Aorta (tissue), 5 donors: ENCODE results near the gene TMC7. TPM values are rescaled to one million over a fixed set of nuclear protein-coding genes. Genes with fewer than 3 reads are reported as not detected.

Experiments used
- ATAC-seq: fragments of 200-7000 bp; cut with Tn5 transposase; one replicate; pipeline ENCODE4 v1.9.1; 2022; ENCODE audit warnings: moderate library complexity; ENCODE audit not compliant: low FRiP score
- DNase-seq, 2 donors: peaks; one replicate each; pipeline ENCODE4 v3.0.0-alpha.2; 2020
- H3K27ac ChIP-seq, 2 donors: one replicate each; pipeline ENCODE4 v1.5.1; 2013; ENCODE audit warnings: low read length in 2 of 2, mild to moderate bottlenecking in 2 of 2, moderate library complexity in 2 of 2, control low read depth in 1 of 2, inconsistent platforms in 1 of 2, low read depth in 1 of 2
- H3K27me3 ChIP-seq, 2 donors: one replicate each; pipeline ENCODE4 v1.6.1; 2013; ENCODE audit warnings: control low read depth in 1 of 2, low read length in 1 of 2, mild to moderate bottlenecking in 1 of 2, moderate library complexity in 1 of 2; ENCODE audit not compliant: insufficient read depth in 2 of 2, control insufficient read depth in 1 of 2
- H3K36me3 ChIP-seq, 2 donors: one replicate each; pipeline ENCODE4 v1.6.1; 2013; ENCODE audit warnings: control low read depth in 1 of 2, low read length in 1 of 2, mild to moderate bottlenecking in 1 of 2; ENCODE audit not compliant: insufficient read depth in 2 of 2, control insufficient read depth in 1 of 2
- H3K4me1 ChIP-seq, 2 donors: one replicate each; pipeline ENCODE4 v1.6.1; 2013; ENCODE audit warnings: low read length in 2 of 2, control low read depth in 1 of 2, mild to moderate bottlenecking in 1 of 2, moderate library complexity in 1 of 2; ENCODE audit not compliant: insufficient read depth in 2 of 2, control insufficient read depth in 1 of 2
- H3K4me3 ChIP-seq, 2 donors: one replicate each; pipeline ENCODE4 v1.5.1; 2013; ENCODE audit warnings: low read length in 2 of 2, control low read depth in 1 of 2, mild to moderate bottlenecking in 1 of 2
- H3K9me3 ChIP-seq: one replicate; pipeline ENCODE4 v1.6.1; 2013; ENCODE audit warnings: mild to moderate bottlenecking, low read length; ENCODE audit not compliant: control insufficient read depth
- WGBS, 2 donors: extraction: QIAGEN DNeasy Blood & Tissue Kit; methylation state at CpG; one replicate each; pipeline ENCODE4 v1.1.7; 2013; 5-methylcytosine and 5-hydroxymethylcytosine counted together
- intact Hi-C, 2 donors: fragments of 100-400 bp; cut with DNase I; formaldehyde crosslinking; loops; one replicate each; pipeline versions ENCODE4 v1.14.2 to v1.15.0; 2022
- polyA plus RNA-seq, 2 donors: library from polyadenylated mRNA; stranded (reverse); fragments of 200-250 nt; gene quantifications; one replicate each; pipeline ENCODE4 v1.2.3, GENCODE V29; 2013
- total RNA-seq, 2 donors: library from RNA; stranded (reverse); fragmentation: NEBNext Ultra II Directional; extraction: Animal tissue kit (Norgen Biotek cat#: 25700); gene quantifications; one replicate each; pipeline ENCODE4 v1.2.1, GENCODE V29; 2021
- donor health status: healthy with polysubstance abuse.
- donor health status: Bipolar disorder and iron deficiency.
- donor health status: DM: no; HTN: no; CAD: no.
- donor health status: DM: no; HTN: no; CAD: no.
- donor health status: DM: yes; HTN: yes; CAD: no.

The TMC7 gene
- total and polyA plus RNA-seq, 4 donors = 0.25 to 4.2 (median 0.97) TPM

- Histone ChIP-seq H3K9me3 (no peaks in the 10 kb centered on the region), H3K4me3 (no peak overlapping the region), H3K27ac (no peak overlapping the region), H3K27me3 (no peaks in the 10 kb centered on the region), H3K36me3 (no peaks in the 10 kb centered on the region), H3K4me1 (no peaks in the 10 kb centered on the region)
- WGBS, 2 donors = 84 to 87% methylated on average over 6 of the region's 6 CpGs
- no peak for DNase-seq
- intact Hi-C loops = no loop called here
- ATAC-seq = no peak
Observed at GRCh38 chr16:19029980-19030379, 46.2 kb downstream of the TMC7 start.

GRCh38 chr16:19031738-19032137 lies 48.0 kb downstream of the TMC7 start:
- Histone ChIP-seq H3K27me3 (no peaks in the 10 kb centered on the region), H3K36me3 (no peaks in the 10 kb centered on the region), H3K27ac (no peak overlapping the region), H3K9me3 (no peaks in the 10 kb centered on the region), H3K4me3 (no peak overlapping the region), H3K4me1 (no peaks in the 10 kb centered on the region)
- WGBS, 2 donors = 72% methylated on average over 4 of the region's 4 CpGs
- intact Hi-C loops = no loop called here
- no peak for ATAC-seq
- no peak for DNase-seq

GRCh38 chr16:19033761-19034160 lies 50.0 kb downstream of the TMC7 start:
- H3K9me3 ChIP-seq = no peaks in the 10 kb centered on the region
- intact Hi-C loops = no loop called here
- H3K27ac ChIP-seq = no peak overlapping the region
- H3K4me1 ChIP-seq = no peaks in the 10 kb centered on the region
- ATAC-seq = no peak
- 91 to 92% methylated on average over 1 of the region's 1 CpG for WGBS, 2 donors
- DNase-seq = no peak
- H3K27me3 ChIP-seq = no peaks in the 10 kb centered on the region
- no peaks in the 10 kb centered on the region for H3K36me3 ChIP-seq
- no peak overlapping the region for H3K4me3 ChIP-seq

- DNase-seq = no peak
- intact Hi-C loops = no loop called here
- Histone ChIP-seq H3K27ac (no peak overlapping the region), H3K9me3 (no peaks in the 10 kb centered on the region), H3K36me3 (no peaks in the 10 kb centered on the region), H3K4me1 (no peaks in the 10 kb centered on the region), H3K27me3 (no peaks in the 10 kb centered on the region), H3K4me3 (no peak overlapping the region)
- WGBS, 2 donors = 91 to 94% methylated on average over 2 of the region's 2 CpGs
- ATAC-seq = no peak
Observed at GRCh38 chr16:19040400-19040799, 56.7 kb downstream of the TMC7 start.

GRCh38 chr16:19044769-19045168 lies 61.0 kb downstream of the TMC7 start:
- no peak overlapping the region for H3K4me3 ChIP-seq
- WGBS, 2 donors = 85 to 90% methylated on average over 11 of the region's 11 CpGs
- no peaks in the 10 kb centered on the region for H3K27me3 ChIP-seq
- DNase-seq (no peak), ATAC-seq (no peak)
- H3K4me1 ChIP-seq = no peaks in the 10 kb centered on the region
- intact Hi-C loops = no loop called here
- no peaks in the 10 kb centered on the region for H3K36me3 ChIP-seq
- no peaks in the 10 kb centered on the region for H3K9me3 ChIP-seq
- H3K27ac ChIP-seq = no peak overlapping the region

GRCh38 chr16:19046062-19046461 lies 62.3 kb downstream of the TMC7 start:
- Histone ChIP-seq H3K4me3 (no peak overlapping the region), H3K27ac (no peak overlapping the region), H3K4me1 (no peaks in the 10 kb centered on the region), H3K36me3 (no peaks in the 10 kb centered on the region), H3K27me3 (no peaks in the 10 kb centered on the region), H3K9me3 (no peaks in the 10 kb centered on the region)
- no peak for DNase-seq
- WGBS, 2 donors = 83 to 92% methylated on average over 2 of the region's 2 CpGs
- no peak for ATAC-seq
- intact Hi-C loops = no loop called here

GRCh38 chr16:19062706-19063105 lies 79.0 kb downstream of the TMC7 start:
- WGBS, 2 donors = 57 to 63% methylated on average over 4 of the region's 4 CpGs
- ATAC-seq = no peak
- intact Hi-C loops = no loop called here
- no peak overlapping the region for H3K4me3 ChIP-seq
- no peaks in the 10 kb centered on the region for H3K27me3 ChIP-seq
- no peaks in the 10 kb centered on the region for H3K36me3 ChIP-seq
- no peak overlapping the region for H3K27ac ChIP-seq
- H3K9me3 ChIP-seq = no peaks in the 10 kb centered on the region
- no peak for DNase-seq
- no peaks in the 10 kb centered on the region for H3K4me1 ChIP-seq

- no peak for DNase-seq
- no peaks in the 10 kb centered on the region for H3K27me3 ChIP-seq
- no peak overlapping the region for H3K27ac ChIP-seq
- no peak overlapping the region for H3K4me3 ChIP-seq
- no peaks in the 10 kb centered on the region for H3K4me1 ChIP-seq
- intact Hi-C loops = loop anchor here in 1 of 2 donors (5.0 kb wide), 2 partner anchors 70 to 265 kb away; partner anchors contain the start of gene ARL6IP1
- no peaks in the 10 kb centered on the region for H3K36me3 ChIP-seq
- no peaks in the 10 kb centered on the region for H3K9me3 ChIP-seq
- ATAC-seq = no peak
- 55 to 59% methylated on average over 9 of the region's 9 CpGs for WGBS, 2 donors
Observed at GRCh38 chr16:19066988-19067348, 83.2 kb downstream of the TMC7 start.

GRCh38 chr16:19067349-19068236 lies 83.9 kb downstream of the TMC7 start, which contains the start of gene COQ7:
COQ7 (plus strand) TSS chr16:19067614; CDS start chr16:19067665, 51 bp downstream.
- Histone ChIP-seq H3K36me3 (no peaks in the 10 kb centered on the region), H3K27ac (peak within 1 kb of the TSS; percentile 95 to 100), H3K9me3 (no peaks in the 10 kb centered on the region), H3K4me3 (peak within 1 kb of the TSS; percentile 82 to 98), H3K27me3 (no peaks in the 10 kb centered on the region), H3K4me1 (no peaks in the 10 kb centered on the region)
- 0 to 1% methylated on average over 68 of the region's 68 CpGs for WGBS, 2 donors
- peak; percentile 99 for ATAC-seq
- intact Hi-C loops = loop anchor here in 1 of 2 donors (2.0 to 5.0 kb wide), 4 partner anchors 21 to 265 kb away; partner anchors contain the start of genes ARL6IP1 and TMC7
- peak; percentile 99 for DNase-seq
